Measurements from ENCODE around the gene ADGRG3. TPM values are rescaled to one million over a fixed set of nuclear protein-coding genes. Genes with fewer than 3 reads are reported as not detected.
A peak's percentile ranks its signal among the peaks of the same experiment; 100 is the strongest.

Gene ADGRG3
- polyA plus RNA-seq, 3 donors, result 0.41 to 1.0 TPM; not detected in 1

DNA sequence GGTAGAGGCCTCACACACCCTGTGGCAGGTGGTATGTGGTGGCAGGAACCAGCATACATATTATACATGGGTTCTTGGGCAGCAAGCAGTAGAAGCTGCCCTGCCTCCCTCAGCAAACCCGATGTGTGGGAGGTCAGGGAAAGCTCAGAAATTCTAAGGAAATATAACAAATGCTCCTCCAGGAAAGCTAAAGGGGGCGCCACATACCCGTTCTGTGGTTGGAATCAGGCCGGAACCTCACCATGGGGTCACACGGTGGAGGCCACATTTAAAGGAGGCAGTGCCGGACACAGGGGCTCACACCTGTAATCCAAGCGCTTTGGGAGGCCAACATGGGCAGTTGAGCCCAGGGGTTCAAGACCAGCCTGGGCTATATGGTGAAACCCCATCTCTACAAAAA is 55.1 kb downstream of the ADGRG3 start:
- DNase-seq, result no peak
- no peaks in the 10 kb centered on the region for H3K27me3 ChIP-seq (ENCODE audit: control insufficient read depth in 2 of 2, insufficient read depth in 2 of 2, low read length in 2 of 2)
- H4K20me1 ChIP-seq (ENCODE audit: insufficient read depth, low read length), result no peaks in the 10 kb centered on the region
- H3K9ac ChIP-seq (ENCODE audit: insufficient read depth, low read length, poor library complexity, severe bottlenecking), result no peak overlapping the region
- H3K79me2 ChIP-seq (ENCODE audit: insufficient read depth, low read length), result no peaks in the 10 kb centered on the region
- H3K27ac Mint-ChIP-seq, result peak overlapping the region in 1 of 7 donors; percentile 58
- H3K4me1 Mint-ChIP-seq, result peaks cover 7% of the 10 kb centered on the region
- no peak overlapping the region for H3K4me2 ChIP-seq (replicated peaks; ENCODE audit: extremely low read depth, low read length, poor library complexity, severe bottlenecking)
- no peaks in the 10 kb centered on the region for H3K9me3 Mint-ChIP-seq
- H3K4me1 ChIP-seq (ENCODE audit: control insufficient read depth in 1 of 2, insufficient read depth in 2 of 2, low read length in 2 of 2), result no peaks in the 10 kb centered on the region
- TF ChIP-seq CTCF (IDR thresholded peaks at IDR 0.05), result no peak
- H2AFZ ChIP-seq (ENCODE audit: insufficient read depth, low read depth, low read length, poor library complexity, severe bottlenecking), result no peak overlapping the region
- no peaks in the 10 kb centered on the region for H3K9me3 ChIP-seq (replicated peaks in 1 of 2; ENCODE audit: control insufficient read depth in 1 of 2, insufficient read depth in 1 of 2, low read length in 2 of 2)
- H3K4me3 Mint-ChIP-seq, result no peak overlapping the region
- H3K36me3 ChIP-seq (replicated peaks in 1 of 2; ENCODE audit: control insufficient read depth in 1 of 2, insufficient read depth in 2 of 2, low read length in 2 of 2), result no peaks in the 10 kb centered on the region
- no peaks in the 10 kb centered on the region for H3K36me3 Mint-ChIP-seq
- H3K27me3 Mint-ChIP-seq (ENCODE audit: low read depth in 3 of 3), result peaks cover 0 to 9% (median 6%) of the 10 kb centered on the region in 3 donors
- H3K4me3 ChIP-seq (replicated peaks in 1 of 3; ENCODE audit: low read depth in 2 of 3, low read length in 3 of 3), result no peak overlapping the region
- 80% methylated on average over 5 of the region's 7 CpGs for WGBS (ENCODE audit: insufficient coverage)
- intact Hi-C loops (cut with micrococcal nuclease), result loop anchor here (5.0 kb wide), 3 partner anchors 61 to 146 kb away; no protein-coding TSS in a partner anchor
- no peak overlapping the region for H3K27ac ChIP-seq (ENCODE audit: low read depth in 1 of 2, low read length in 2 of 2)

DNA sequence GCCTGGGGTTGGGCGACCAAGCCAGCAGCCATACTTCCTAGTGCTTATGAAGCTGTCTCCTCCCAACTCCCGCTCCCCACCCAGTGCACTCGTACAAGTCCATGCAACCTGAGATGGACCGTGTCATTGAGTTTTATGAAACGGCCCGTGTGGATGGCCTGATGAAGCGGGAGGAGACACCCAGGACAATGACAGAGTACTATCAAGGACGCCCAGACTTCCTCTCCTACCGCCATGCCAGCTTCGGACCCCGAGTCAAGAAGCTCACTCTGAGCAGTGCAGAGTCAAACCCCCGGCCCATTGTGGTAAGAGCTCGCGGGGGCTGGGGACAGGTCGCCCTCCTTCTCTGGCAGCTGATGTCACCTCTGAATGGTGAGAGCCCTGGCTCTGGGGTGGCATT is 56.4 kb downstream of the ADGRG3 start:
- Histone ChIP-seq H3K9me3 (replicated peaks in 1 of 2; ENCODE audit: control insufficient read depth in 1 of 2, insufficient read depth in 1 of 2, low read length in 2 of 2) (no peaks in the 10 kb centered on the region), H3K4me3 (replicated peaks in 1 of 3; ENCODE audit: low read depth in 2 of 3, low read length in 3 of 3) (no peak overlapping the region), H3K79me2 (ENCODE audit: insufficient read depth, low read length) (no peaks in the 10 kb centered on the region), H2AFZ (ENCODE audit: insufficient read depth, low read depth, low read length, poor library complexity, severe bottlenecking) (no peak overlapping the region), H4K20me1 (ENCODE audit: insufficient read depth, low read length) (no peaks in the 10 kb centered on the region), H3K27me3 (ENCODE audit: control insufficient read depth in 2 of 2, insufficient read depth in 2 of 2, low read length in 2 of 2) (no peaks in the 10 kb centered on the region), H3K36me3 (replicated peaks in 1 of 2; ENCODE audit: control insufficient read depth in 1 of 2, insufficient read depth in 2 of 2, low read length in 2 of 2) (no peaks in the 10 kb centered on the region), H3K4me1 (ENCODE audit: control insufficient read depth in 1 of 2, insufficient read depth in 2 of 2, low read length in 2 of 2) (no peaks in the 10 kb centered on the region), H3K4me2 (replicated peaks; ENCODE audit: extremely low read depth, low read length, poor library complexity, severe bottlenecking) (no peak overlapping the region), H3K27ac (ENCODE audit: low read depth in 1 of 2, low read length in 2 of 2) (no peak overlapping the region), H3K9ac (ENCODE audit: insufficient read depth, low read length, poor library complexity, severe bottlenecking) (no peak overlapping the region)
- H3K4me3 Mint-ChIP-seq, result no peak overlapping the region
- peaks cover 0 to 8% (median 5%) of the 10 kb centered on the region in 3 donors for H3K27me3 Mint-ChIP-seq (ENCODE audit: low read depth in 3 of 3)
- peaks cover 0 to 3% (median 0%) of the 10 kb centered on the region in 7 donors for H3K9me3 Mint-ChIP-seq
- no peak overlapping the region for H3K27ac Mint-ChIP-seq
- no peak for TF ChIP-seq CTCF (IDR thresholded peaks at IDR 0.05)
- H3K4me1 Mint-ChIP-seq, result peaks cover 7% of the 10 kb centered on the region
- WGBS (ENCODE audit: insufficient coverage), result 91% methylated on average over 11 of the region's 15 CpGs
- no peak for DNase-seq
- H3K36me3 Mint-ChIP-seq, result no peaks in the 10 kb centered on the region
- intact Hi-C loops (cut with micrococcal nuclease), result loop anchor here (5.0 kb wide), 3 partner anchors 62 to 147 kb away; no protein-coding TSS in a partner anchor

Measured in CD14-positive monocyte (primary cell).